Measurements from ENCODE around the gene GAN. TPM values are rescaled to one million over a fixed set of nuclear protein-coding genes. Genes with fewer than 3 reads are reported as not detected.

Gene GAN
- total RNA-seq, 1 donor from 2014 or later, result 8.6 TPM

GRCh38 chr16:81365731-81366130 lies 51.0 kb downstream of the GAN start:
- H3K36me3 Mint-ChIP-seq (ENCODE audit: low read depth), result peaks cover 69% of the 10 kb centered on the region
- ATAC-seq (ENCODE audit: low read depth), result no peak
- no peak for TF ChIP-seq CTCF (IDR thresholded peaks at IDR 0.05)
- no peaks in the 10 kb centered on the region for H3K9me3 Mint-ChIP-seq
- ChIA-PET CTCF (interaction anchor here (0.9 to 4.0 kb wide), 14 partner anchors 34 to 699 kb away, joined by 3 to 39 read pairs (median 6); partner anchors contain the start of gene GAN), POLR2A (interaction anchor here (1.5 kb wide), 1 partner anchor 359 kb away, joined by 3 read pairs; no protein-coding TSS in a partner anchor)
- H3K4me3 Mint-ChIP-seq, result no peak overlapping the region
- H3K4me1 Mint-ChIP-seq, result no peaks in the 10 kb centered on the region
- H3K27ac Mint-ChIP-seq, result no peak overlapping the region
- no peak for DNase-seq
- H3K27me3 Mint-ChIP-seq, result no peaks in the 10 kb centered on the region
- intact Hi-C loops (cut with micrococcal nuclease), result loop anchor here (1.0 kb wide), 5 partner anchors 332 to 521 kb away; no protein-coding TSS in a partner anchor

GRCh38 chr16:81366316-81366932 lies 51.7 kb downstream of the GAN start:
- no peak overlapping the region for H3K4me3 Mint-ChIP-seq
- H3K27me3 Mint-ChIP-seq, result no peaks in the 10 kb centered on the region
- H3K9me3 Mint-ChIP-seq, result no peaks in the 10 kb centered on the region
- CTCF ChIA-PET, result interaction anchor here (0.9 to 4.0 kb wide), 15 partner anchors 34 to 699 kb away, joined by 3 to 39 read pairs (median 6); no protein-coding TSS in a partner anchor
- TF ChIP-seq CTCF (IDR thresholded peaks at IDR 0.05), result no peak
- ATAC-seq (ENCODE audit: low read depth) (peak; percentile 82), DNase-seq (no peak)
- intact Hi-C loops (cut with micrococcal nuclease), result loop anchor here (1.0 kb wide), 5 partner anchors 331 to 520 kb away; no protein-coding TSS in a partner anchor
- H3K27ac Mint-ChIP-seq, result no peak overlapping the region
- peaks cover 72% of the 10 kb centered on the region for H3K36me3 Mint-ChIP-seq (ENCODE audit: low read depth)
- no peaks in the 10 kb centered on the region for H3K4me1 Mint-ChIP-seq
- POLR2A ChIA-PET, result no interaction called here

GRCh38 chr16:81367821-81368220 lies 53.1 kb downstream of the GAN start:
- no peaks in the 10 kb centered on the region for H3K4me1 Mint-ChIP-seq
- TF ChIP-seq CTCF (IDR thresholded peaks at IDR 0.05), result no peak
- ATAC-seq (ENCODE audit: low read depth) (no peak), DNase-seq (no peak)
- no peak overlapping the region for H3K27ac Mint-ChIP-seq
- no peak overlapping the region for H3K4me3 Mint-ChIP-seq
- peaks cover 66% of the 10 kb centered on the region for H3K36me3 Mint-ChIP-seq (ENCODE audit: low read depth)
- ChIA-PET POLR2A (no interaction called here), CTCF (interaction anchor here (0.6 to 4.0 kb wide), 6 partner anchors 353 to 904 kb away, joined by 3 to 21 read pairs (median 5); no protein-coding TSS in a partner anchor)
- no peaks in the 10 kb centered on the region for H3K9me3 Mint-ChIP-seq
- H3K27me3 Mint-ChIP-seq, result no peaks in the 10 kb centered on the region
- intact Hi-C loops (cut with micrococcal nuclease), result no loop called here

- ChIA-PET POLR2A (no interaction called here), CTCF (interaction anchor here (0.6 to 1.8 kb wide), 4 partner anchors 11 to 368 kb away, joined by 3 to 8 read pairs (median 4); no protein-coding TSS in a partner anchor)
- no peaks in the 10 kb centered on the region for H3K27me3 Mint-ChIP-seq
- no peaks in the 10 kb centered on the region for H3K9me3 Mint-ChIP-seq
- H3K36me3 Mint-ChIP-seq (ENCODE audit: low read depth), result peaks cover 50% of the 10 kb centered on the region
- H3K4me3 Mint-ChIP-seq, result no peak overlapping the region
- H3K27ac Mint-ChIP-seq, result no peak overlapping the region
- ATAC-seq (ENCODE audit: low read depth) (no peak), DNase-seq (no peak)
- H3K4me1 Mint-ChIP-seq, result no peaks in the 10 kb centered on the region
- no peak for TF ChIP-seq CTCF (IDR thresholded peaks at IDR 0.05)
- intact Hi-C loops (cut with micrococcal nuclease), result no loop called here
Observed at GRCh38 chr16:81369888-81370504, 55.2 kb downstream of the GAN start.

GRCh38 chr16:81371106-81371505 lies 56.3 kb downstream of the GAN start:
- intact Hi-C loops (cut with micrococcal nuclease), result no loop called here
- no peak for DNase-seq
- POLR2A ChIA-PET, result no interaction called here
- TF ChIP-seq CTCF (IDR thresholded peaks at IDR 0.05), result no peak
- no peaks in the 10 kb centered on the region for H3K9me3 Mint-ChIP-seq
- no peak overlapping the region for H3K27ac Mint-ChIP-seq
- no peaks in the 10 kb centered on the region for H3K4me1 Mint-ChIP-seq
- ATAC-seq (ENCODE audit: low read depth), result no peak
- H3K27me3 Mint-ChIP-seq, result no peaks in the 10 kb centered on the region
- CTCF ChIA-PET, result interaction anchor here (1.1 to 1.8 kb wide), 2 partner anchors 352 to 859 kb away, joined by 3 to 8 read pairs; no protein-coding TSS in a partner anchor
- H3K36me3 Mint-ChIP-seq (ENCODE audit: low read depth), result peaks cover 40% of the 10 kb centered on the region
- no peak overlapping the region for H3K4me3 Mint-ChIP-seq
